CD14-positive monocyte (primary cell): ENCODE results near the gene APOL6. TPM values are rescaled to one million over a fixed set of nuclear protein-coding genes. Genes with fewer than 3 reads are reported as not detected.

Experiments used
- DNase-seq, 3 donors: peaks; one replicate each; pipeline ENCODE4 v3.0.0-alpha.2; 2011 to 2022
- H2AFZ ChIP-seq: 2 replicates; pipeline ENCODE4 v1.6.0; 2012; ENCODE audit warnings: mild to moderate bottlenecking, low read depth, low read length, inconsistent platforms; ENCODE audit not compliant: insufficient read depth, poor library complexity, severe bottlenecking
- H3K27ac ChIP-seq, 2 donors: 1 replicate in 1 of 2; 2 replicates in 1 of 2; pipeline ENCODE4 v1.5.1; 2012 to 2013; ENCODE audit warnings: low read length in 2 of 2, control low read depth in 1 of 2, inconsistent platforms in 1 of 2, low read depth in 1 of 2, mild to moderate bottlenecking in 1 of 2
- H3K27me3 ChIP-seq, 2 donors: one replicate each; pipeline versions ENCODE4 v1.6.0 to v1.6.1; 2011 to 2013; ENCODE audit warnings: low read length in 2 of 2; ENCODE audit not compliant: control insufficient read depth in 2 of 2, insufficient read depth in 2 of 2
- H3K36me3 ChIP-seq, 2 donors: replicated peaks in 1 of 2; 1 replicate in 1 of 2; 2 replicates in 1 of 2; pipeline versions ENCODE4 v1.5.1 to v1.6.1; 2012 to 2013; ENCODE audit warnings: low read length in 2 of 2, control low read depth in 1 of 2, inconsistent platforms in 1 of 2, mild to moderate bottlenecking in 1 of 2; ENCODE audit not compliant: insufficient read depth in 2 of 2, control insufficient read depth in 1 of 2
- H3K4me1 ChIP-seq, 2 donors: 1 replicate in 1 of 2; 2 replicates in 1 of 2; pipeline versions ENCODE4 v1.5.1 to v1.6.1; 2012 to 2013; ENCODE audit warnings: low read length in 2 of 2, control low read depth in 1 of 2, inconsistent platforms in 1 of 2, mild to moderate bottlenecking in 1 of 2, moderate library complexity in 1 of 2; ENCODE audit not compliant: insufficient read depth in 2 of 2, control insufficient read depth in 1 of 2
- H3K4me2 ChIP-seq: replicated peaks from 2 replicates; pipeline ENCODE3; 2012; ENCODE audit warnings: low read length, moderate library complexity, mild to moderate bottlenecking; ENCODE audit not compliant: poor library complexity, severe bottlenecking; ENCODE audit errors: extremely low read depth
- H3K4me3 ChIP-seq, 3 experiments: fragments of 200-600 bp in 1 of 3; sonication (generic) in 1 of 3; replicated peaks in 1 of 3; 1 replicate in 2 of 3; 2 replicates in 1 of 3; pipeline ENCODE4 v1.5.1; 2011 to 2013; ENCODE audit warnings: low read length in 3 of 3, mild to moderate bottlenecking in 3 of 3, control low read depth in 2 of 3, low read depth in 2 of 3, inconsistent platforms in 1 of 3, moderate library complexity in 1 of 3
- H3K79me2 ChIP-seq: 2 replicates; pipeline ENCODE4 v1.6.0; 2012; ENCODE audit warnings: mild to moderate bottlenecking, control low read depth, inconsistent platforms, low read length, moderate library complexity; ENCODE audit not compliant: insufficient read depth
- H3K9ac ChIP-seq: 2 replicates; pipeline ENCODE4 v1.6.0; 2017; ENCODE audit warnings: low read length, mild to moderate bottlenecking; ENCODE audit not compliant: insufficient read depth, poor library complexity, severe bottlenecking
- H3K9me3 ChIP-seq, 2 donors: replicated peaks in 1 of 2; 1 replicate in 1 of 2; 2 replicates in 1 of 2; pipeline versions ENCODE4 v1.5.1 to v1.6.1; 2012 to 2013; ENCODE audit warnings: low read length in 2 of 2, control low read depth in 1 of 2; ENCODE audit not compliant: control insufficient read depth in 1 of 2, insufficient read depth in 1 of 2
- H4K20me1 ChIP-seq: 2 replicates; pipeline ENCODE4 v1.6.0; 2012; ENCODE audit warnings: mild to moderate bottlenecking, low read length, control low read depth, moderate library complexity; ENCODE audit not compliant: insufficient read depth
- H3K27ac Mint-ChIP-seq, 7 donors: one replicate each; pipeline ENCODE4 v1.8.0; 2020; ENCODE audit warnings: mild to moderate bottlenecking in 7 of 7, mixed read lengths in 7 of 7, moderate library complexity in 6 of 7, inconsistent platforms in 2 of 7
- H3K27me3 Mint-ChIP-seq, 3 donors: one replicate each; pipeline ENCODE4 v1.8.0; 2021 to 2022; ENCODE audit warnings: low read depth in 3 of 3, mild to moderate bottlenecking in 3 of 3, mixed read lengths in 3 of 3, moderate library complexity in 3 of 3, inconsistent platforms in 1 of 3
- H3K36me3 Mint-ChIP-seq, 2 donors: one replicate each; pipeline ENCODE4 v1.8.0; 2020; ENCODE audit warnings: mixed read lengths in 2 of 2, inconsistent platforms in 1 of 2, mild to moderate bottlenecking in 1 of 2
- H3K4me1 Mint-ChIP-seq: one replicate; pipeline ENCODE4 v1.8.0; 2020; ENCODE audit warnings: mild to moderate bottlenecking, mixed read lengths
- H3K4me3 Mint-ChIP-seq, 2 donors: one replicate each; pipeline ENCODE4 v1.8.0; 2020; ENCODE audit warnings: mild to moderate bottlenecking in 2 of 2, mixed read lengths in 2 of 2, moderate library complexity in 1 of 2
- H3K9me3 Mint-ChIP-seq, 7 donors: one replicate each; pipeline ENCODE4 v1.8.0; 2020 to 2022; ENCODE audit warnings: mixed read lengths in 7 of 7, mild to moderate bottlenecking in 6 of 7, moderate library complexity in 6 of 7, inconsistent platforms in 2 of 7
- WGBS: methylation state at CpG from one replicate; pipeline ENCODE4 v1.1.5; 2013; ENCODE audit warnings: missing lambda C conversion rate; ENCODE audit not compliant: insufficient coverage; 5-methylcytosine and 5-hydroxymethylcytosine counted together
- intact Hi-C, 2 donors: fragments of 100-400 bp; cut with micrococcal nuclease; formaldehyde crosslinking; loops; one replicate each; pipeline versions ENCODE4 v1.15.0 to v1.15.1; 2023
- polyA plus RNA-seq, 3 donors: library from polyadenylated mRNA; depleted of rRNA in 1 of 3; unstranded in 2 of 3; stranded (reverse) in 1 of 3; fragments of 300-500 nt in 2 of 3; fragments of >200 nt in 1 of 3; fragmentation: Illumina TruSeq in 2 of 3; gene quantifications; 1 replicate in 2 of 3; 2 replicates in 1 of 3; pipeline ENCODE4 v1.2.3, GENCODE V29; 2012 to 2021
- TF ChIP-seq, protein P1 (sequence below): fragments of 200-600 bp; IDR thresholded peaks from one replicate; pipeline ENCODE4 v1.8.0; 2022; ENCODE audit warnings: antibody characterized with exemption, mild to moderate bottlenecking

APOL6 gene
- polyA plus RNA-seq, 3 donors = 7.6 to 13.6 (median 9.1) TPM

DNA sequence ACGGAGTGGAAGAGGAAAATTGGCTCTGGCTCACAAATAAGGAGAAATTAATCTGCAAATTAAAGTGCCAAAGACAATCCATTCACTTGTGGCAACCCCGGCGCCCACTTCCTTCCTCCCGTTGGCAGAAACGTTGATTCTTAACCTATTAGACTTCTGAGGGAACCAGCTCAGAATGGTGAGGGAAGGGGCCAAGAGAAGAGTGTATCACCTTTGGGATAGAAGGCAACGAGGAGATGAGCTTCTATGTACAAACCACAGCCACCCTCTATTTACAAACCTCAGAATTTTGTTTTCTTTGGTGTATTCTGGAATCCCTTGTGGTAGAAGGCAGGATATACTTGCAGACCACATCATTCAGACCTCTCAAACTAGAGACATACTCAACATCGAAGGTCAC lies 32.2 kb upstream of the APOL6 start:
- H3K9ac ChIP-seq = no peak overlapping the region
- peaks cover 0 to 2% (median 0%) of the 10 kb centered on the region in 7 donors for H3K9me3 Mint-ChIP-seq
- H3K4me1 Mint-ChIP-seq = peaks cover 35% of the 10 kb centered on the region
- H3K4me3 Mint-ChIP-seq = peak overlapping the region in 1 of 2 donors; percentile 51
- no peak overlapping the region for H3K27ac Mint-ChIP-seq
- TF ChIP-seq, protein P1, sequence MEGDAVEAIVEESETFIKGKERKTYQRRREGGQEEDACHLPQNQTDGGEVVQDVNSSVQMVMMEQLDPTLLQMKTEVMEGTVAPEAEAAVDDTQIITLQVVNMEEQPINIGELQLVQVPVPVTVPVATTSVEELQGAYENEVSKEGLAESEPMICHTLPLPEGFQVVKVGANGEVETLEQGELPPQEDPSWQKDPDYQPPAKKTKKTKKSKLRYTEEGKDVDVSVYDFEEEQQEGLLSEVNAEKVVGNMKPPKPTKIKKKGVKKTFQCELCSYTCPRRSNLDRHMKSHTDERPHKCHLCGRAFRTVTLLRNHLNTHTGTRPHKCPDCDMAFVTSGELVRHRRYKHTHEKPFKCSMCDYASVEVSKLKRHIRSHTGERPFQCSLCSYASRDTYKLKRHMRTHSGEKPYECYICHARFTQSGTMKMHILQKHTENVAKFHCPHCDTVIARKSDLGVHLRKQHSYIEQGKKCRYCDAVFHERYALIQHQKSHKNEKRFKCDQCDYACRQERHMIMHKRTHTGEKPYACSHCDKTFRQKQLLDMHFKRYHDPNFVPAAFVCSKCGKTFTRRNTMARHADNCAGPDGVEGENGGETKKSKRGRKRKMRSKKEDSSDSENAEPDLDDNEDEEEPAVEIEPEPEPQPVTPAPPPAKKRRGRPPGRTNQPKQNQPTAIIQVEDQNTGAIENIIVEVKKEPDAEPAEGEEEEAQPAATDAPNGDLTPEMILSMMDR = no peak
- H3K4me1 ChIP-seq = peaks cover 25 to 32% of the 10 kb centered on the region in 2 donors
- no peak overlapping the region for H3K4me2 ChIP-seq
- no peaks in the 10 kb centered on the region for H3K9me3 ChIP-seq
- no peak overlapping the region for H3K27ac ChIP-seq
- H3K36me3 Mint-ChIP-seq = no peaks in the 10 kb centered on the region
- no peaks in the 10 kb centered on the region for H3K27me3 ChIP-seq
- DNase-seq = no peak
- 13% methylated on average over 1 of the region's 7 CpGs for WGBS
- peaks cover 13 to 15% (median 14%) of the 10 kb centered on the region in 3 donors for H3K27me3 Mint-ChIP-seq
- no peaks in the 10 kb centered on the region for H3K36me3 ChIP-seq
- no peaks in the 10 kb centered on the region for H4K20me1 ChIP-seq
- no peak overlapping the region for H2AFZ ChIP-seq
- H3K4me3 ChIP-seq = no peak overlapping the region
- H3K79me2 ChIP-seq = no peaks in the 10 kb centered on the region
- intact Hi-C loops = no loop called here

DNA sequence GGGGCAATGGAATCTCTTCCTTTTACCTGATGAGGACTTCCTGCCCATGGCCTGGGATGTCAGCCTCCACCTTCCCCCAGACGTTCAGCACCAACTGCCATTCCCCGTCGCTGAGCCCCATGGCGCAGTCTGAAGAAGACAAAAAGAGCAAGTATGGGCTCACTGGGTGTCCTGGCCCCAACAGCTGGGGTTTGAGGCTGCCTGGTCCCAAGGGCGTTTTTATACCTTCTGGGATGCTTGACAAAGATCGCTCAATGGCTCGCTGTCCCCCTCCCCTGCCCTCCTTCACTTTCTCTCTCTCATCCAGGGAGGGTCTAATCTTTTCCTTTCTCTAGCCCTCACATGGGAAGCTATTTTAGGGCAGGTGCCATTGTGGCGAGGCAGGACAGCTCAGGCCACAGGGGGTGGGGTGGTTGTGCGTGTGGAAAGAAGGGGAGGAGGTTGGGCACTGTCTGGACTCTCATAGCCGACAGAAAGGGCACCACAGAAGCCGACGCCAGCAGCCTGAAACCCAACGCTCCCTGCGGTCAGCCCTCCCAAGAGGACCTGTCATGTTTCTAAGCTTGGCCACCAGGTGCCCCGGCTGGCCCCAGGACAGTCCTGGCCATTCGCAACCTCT lies 31.0 kb upstream of the APOL6 start, which contains the start of gene MB:
Gene MB (minus strand): TSS at position 193 of the 619 bp plus-strand sequence. CDS start 72 bp downstream, at position 121.
- no peaks in the 10 kb centered on the region for H3K36me3 ChIP-seq
- no peak within 1 kb of the TSS for H3K9ac ChIP-seq
- no peak within 1 kb of the TSS for H2AFZ ChIP-seq
- H3K4me2 ChIP-seq = no peak within 1 kb of the TSS
- H3K27ac Mint-ChIP-seq = peak within 1 kb of the TSS in 1 of 7 donors; percentile 73
- DNase-seq = no peak
- no peaks in the 10 kb centered on the region for H4K20me1 ChIP-seq
- H3K4me3 ChIP-seq = no peak within 1 kb of the TSS
- H3K4me1 Mint-ChIP-seq = peaks cover 23% of the 10 kb centered on the region
- H3K79me2 ChIP-seq = no peaks in the 10 kb centered on the region
- intact Hi-C loops = no loop called here
- WGBS = 90% methylated on average over 13 of the region's 16 CpGs
- H3K9me3 Mint-ChIP-seq = peaks cover 0 to 2% (median 0%) of the 10 kb centered on the region in 7 donors
- H3K4me1 ChIP-seq = peaks cover 13 to 20% of the 10 kb centered on the region in 2 donors
- TF ChIP-seq, protein P1 = no peak
- H3K4me3 Mint-ChIP-seq = peak within 1 kb of the TSS in 1 of 2 donors; percentile 14
- H3K9me3 ChIP-seq = no peaks in the 10 kb centered on the region
- no peaks in the 10 kb centered on the region for H3K27me3 ChIP-seq
- H3K27me3 Mint-ChIP-seq = peaks cover 13 to 15% (median 14%) of the 10 kb centered on the region in 3 donors
- H3K27ac ChIP-seq = no peak within 1 kb of the TSS
- no peaks in the 10 kb centered on the region for H3K36me3 Mint-ChIP-seq
